Testis (tissue), 2 donors: Measurements from ENCODE around the gene AP1S3.

ENCODE experiments used
- CTCF ChIP-seq, 3 experiments: fragments of 450-650 bp in 2 of 3; fragments of 200-600 bp in 1 of 3; sonication (generic) in 1 of 3; IDR thresholded peaks; one replicate each; pipeline ENCODE4 v1.5.1; 2016 to 2019; ENCODE audit warnings: antibody characterized with exemption in 3 of 3, mild to moderate bottlenecking in 2 of 3, moderate library complexity in 1 of 3
- POLR2A ChIP-seq: fragments of 450-650 bp; IDR thresholded peaks from one replicate; pipeline ENCODE4 v1.6.1; 2017; ENCODE audit warnings: antibody characterized with exemption, mild to moderate bottlenecking, moderate library complexity

- TF ChIP-seq CTCF (IDR thresholded peaks at IDR 0.05) (no peak), POLR2A (no peak)
Measured at GRCh38 chr2:223834431-223834830, 3.0 kb downstream of the AP1S3 start.
